22Rv1 (cell line): Measurements from ENCODE around the gene SLC9A5.

Experiments
- CTCF ChIP-seq: fragments of 450-650 bp; IDR thresholded peaks from 2 replicates; pipeline ENCODE4 v1.5.1; 2017; ENCODE audit warnings: mild to moderate bottlenecking
- ZFX ChIP-seq: fragments of 450-650 bp; IDR thresholded peaks from 2 replicates; pipeline ENCODE4 v1.6.1; 2017; ENCODE audit warnings: antibody characterized with exemption, borderline replicate concordance

- TF ChIP-seq CTCF (no peak), ZFX (no peak)
Measured at GRCh38 chr16:67207249-67208091, 41.3 kb upstream of the SLC9A5 start.
